HepG2 (cell line): ENCODE measurements around the gene OVCH2. TPM values are rescaled to one million over a fixed set of nuclear protein-coding genes. Genes with fewer than 3 reads are reported as not detected.

Experiments
- ATAC-seq: fragments of 200-7000 bp; cut with Tn5 transposase; 3 replicates; pipeline ENCODE4 v1.9.1; 2020; ENCODE audit warnings: mild to moderate bottlenecking, moderate library complexity
- BruUV-seq: library from RNA; stranded (reverse); fragments of 400-500 nt; replicated peaks from 2 replicates; lab custom pipeline; 2021; lab: Mats Ljungman, UMichigan
- CTCF ChIA-PET: fragments of 300-600 bp; formaldehyde crosslinking; extraction: SDS; loops from one replicate; lab custom pipeline; 2021; ENCODE audit warnings: low total read pairs, inconsistent platforms, low intra/inter-chr PET ratio; lab: Yijun Ruan, JAX
- POLR2A ChIA-PET: fragments of 350-600 bp; sonication (Branson Sonifier 250); formaldehyde crosslinking; loops from one replicate; lab custom pipeline; 2020; ENCODE audit warnings: antibody characterized with exemption, inconsistent platforms; lab: Yijun Ruan, JAX
- DNase-seq: peaks from one replicate; pipeline ENCODE4 v3.0.0-alpha.2; 2015; ENCODE audit warnings: low spot score
- FAIRE-seq: peaks from 3 replicates; lab custom pipeline; 2011; peaks lifted over from hg19 to GRCh38; lab: Jason Lieb, UNC
- H2AFZ ChIP-seq: one replicate; pipeline ENCODE4 v1.6.1; 2011; ENCODE audit warnings: low read length, inconsistent platforms
- H3K27ac ChIP-seq: fragments of 300-600 bp; 3 replicates; pipeline ENCODE4 v1.8.0; 2011; ENCODE audit warnings: mixed run types, mild to moderate bottlenecking, mixed read lengths, low read length, inconsistent platforms; ENCODE audit not compliant: insufficient read depth; ENCODE audit errors: extremely low read length
- H3K27me3 ChIP-seq, 2 experiments: fragments of 200-600 bp in 1 of 2; 2 replicates in 1 of 2; 3 replicates in 1 of 2; pipeline versions ENCODE4 v1.6.0 to v1.8.0; 2011; ENCODE audit warnings: low read length in 2 of 2, mild to moderate bottlenecking in 2 of 2, moderate library complexity in 2 of 2, inconsistent platforms in 1 of 2; ENCODE audit not compliant: insufficient read depth in 2 of 2, control insufficient read depth in 1 of 2
- H3K36me3 ChIP-seq, 2 experiments: fragments of 200-600 bp in 1 of 2; replicated peaks in 1 of 2; 2 replicates in 1 of 2; 3 replicates in 1 of 2; pipeline versions ENCODE4 v1.5.1 to v1.8.0; 2011; ENCODE audit warnings: low read length in 2 of 2, inconsistent platforms in 1 of 2; ENCODE audit not compliant: insufficient read depth in 2 of 2, control insufficient read depth in 1 of 2
- H3K4me1 ChIP-seq: 2 replicates; pipeline ENCODE4 v1.5.1; 2012; ENCODE audit warnings: low read length, inconsistent platforms; ENCODE audit not compliant: insufficient read depth
- H3K4me2 ChIP-seq: 2 replicates; pipeline ENCODE4 v1.6.0; 2011; ENCODE audit warnings: low read depth, low read length, inconsistent platforms
- H3K4me3 ChIP-seq, 3 experiments: fragments of 200-600 bp in 1 of 3; sonication (generic), shearing (Covaris generic) in 1 of 3; replicated peaks in 1 of 3; 2 replicates each; pipeline ENCODE4 v1.5.1; 2011 to 2016; ENCODE audit warnings: low read length in 3 of 3, inconsistent platforms in 2 of 3, low read depth in 2 of 3, mild to moderate bottlenecking in 2 of 3, control low read depth in 1 of 3, mixed read lengths in 1 of 3; ENCODE audit not compliant: insufficient read depth in 1 of 3
- H3K79me2 ChIP-seq: one replicate; pipeline ENCODE4 v1.6.1; 2011; ENCODE audit warnings: low read length, inconsistent platforms; ENCODE audit not compliant: insufficient read depth
- H3K9ac ChIP-seq: 2 replicates; pipeline ENCODE4 v1.6.0; 2011; ENCODE audit warnings: mild to moderate bottlenecking, low read depth, low read length, inconsistent platforms; ENCODE audit not compliant: insufficient read depth
- H3K9me3 ChIP-seq: 2 replicates; pipeline ENCODE4 v1.5.1; 2012; ENCODE audit warnings: mild to moderate bottlenecking, low read length
- H4K20me1 ChIP-seq: 2 replicates; pipeline ENCODE4 v1.6.0; 2011; ENCODE audit warnings: inconsistent platforms, mild to moderate bottlenecking, low read length, moderate library complexity; ENCODE audit not compliant: insufficient read depth
- ARID3A ChIP-seq: IDR thresholded peaks from 2 replicates; pipeline ENCODE4 v1.6.1; 2012; ENCODE audit warnings: low read depth, low read length, improper control_type of control experiment
- BCLAF1 ChIP-seq: fragments of 450-650 bp; IDR thresholded peaks from 2 replicates; pipeline ENCODE4 v1.6.1; 2017; ENCODE audit warnings: mild to moderate bottlenecking
- ESRRA ChIP-seq: sonication (generic); formaldehyde crosslinking; IDR thresholded peaks from 2 replicates; pipeline ENCODE4 v1.5.1; 2020; ENCODE audit warnings: mild to moderate bottlenecking, low read depth, missing genetic modification reagents
- KDM5B ChIP-seq: sonication (generic); formaldehyde crosslinking; IDR thresholded peaks from 2 replicates; pipeline ENCODE4 v1.4.0; 2020; ENCODE audit warnings: missing genetic modification reagents, mild to moderate bottlenecking, borderline replicate concordance
- ZNF772 ChIP-seq: sonication (generic); formaldehyde crosslinking; IDR thresholded peaks from 2 replicates; pipeline ENCODE4 v1.5.0; 2020; ENCODE audit warnings: mild to moderate bottlenecking, missing genetic modification reagents
- WGBS: methylation state at CpG from one replicate; pipeline ENCODE4 v1.1.6; 2017; ENCODE audit warnings: low lambda C conversion rate; 5-methylcytosine and 5-hydroxymethylcytosine counted together
- in situ Hi-C: cut with HindIII; loops from 2 replicates; pipeline ENCODE4 v1.10.0; 2017; ENCODE audit warnings: low pct_unique_long_range_greater_than_20kb; ENCODE audit not compliant: extremely low pct_ligation_motif_present
- intact Hi-C: fragments of 100-400 bp; cut with micrococcal nuclease; formaldehyde crosslinking; loops from one replicate; pipeline ENCODE4 v1.10.0; 2022; ENCODE audit not compliant: unreplicated experiment
- polyA plus RNA-seq, 8 experiments: library from polyadenylated mRNA; depleted of rRNA in 3 of 8; stranded (reverse) in 7 of 8; unstranded in 1 of 8; fragments of >200 nt; fragmentation: Illumina TruSeq in 4 of 8; extraction: Trizol in 4 of 8; gene quantifications; 2 replicates each; pipeline versions ENCODE4 v1.2.1 to v1.2.3, GENCODE V29; 2011 to 2016; ENCODE audit warnings: low read depth in 4 of 8, missing spikeins in 1 of 8, mixed read lengths in 1 of 8; ENCODE audit not compliant: insufficient read depth in 1 of 8
- total RNA-seq, 5 experiments: library from RNA; depleted of rRNA; stranded (reverse); fragments of >200 nt; fragmentation: Illumina TruSeq; extraction: Trizol; gene quantifications; 2 replicates each; pipeline ENCODE4 v1.2.3, GENCODE V29; 2016; ENCODE audit warnings: low read depth in 1 of 5

The OVCH2 gene
- total and polyA plus RNA-seq, 2 of the 13 experiments (the other 11 are each of a cell fraction or from before 2014, with no cell fraction given), result not detected

- H3K4me2 ChIP-seq, result no peak overlapping the region
- in situ Hi-C loops, result loop anchor here (25.0 kb wide), 1 partner anchor 321 kb away; no protein-coding TSS in a partner anchor
- WGBS, result 4% methylated on average over 2 of the region's 2 CpGs
- CTCF ChIA-PET, result no interaction called here
- H2AFZ ChIP-seq, result no peak overlapping the region
- no peak overlapping the region for H3K4me3 ChIP-seq
- H3K4me1 ChIP-seq, result no peaks in the 10 kb centered on the region
- ATAC-seq, result no peak
- TF ChIP-seq KDM5B (CRISPR knock-in tag) (no peak), ZNF772 (CRISPR knock-in tag) (no peak), ARID3A (no peak), BCLAF1 (no peak), ESRRA (CRISPR knock-in tag) (no peak)
- H3K79me2 ChIP-seq, result no peaks in the 10 kb centered on the region
- no peak for FAIRE-seq
- DNase-seq, result no peak
- no peaks in the 10 kb centered on the region for H3K9me3 ChIP-seq
- H4K20me1 ChIP-seq, result no peaks in the 10 kb centered on the region
- intact Hi-C loops, result no loop called here
- POLR2A ChIA-PET, result no interaction called here
- no peaks in the 10 kb centered on the region for H3K36me3 ChIP-seq
- no peak overlapping the region for H3K27ac ChIP-seq
- H3K9ac ChIP-seq, result no peak overlapping the region
- no TSS peak for BruUV-seq
- H3K27me3 ChIP-seq, result peaks cover 0 to 31% of the 10 kb centered on the region in 2 experiments; a peak in 1 of 5 replicates
Measured at GRCh38 chr11:7683571-7683970, 22.7 kb downstream of the OVCH2 start.
